Cardiac muscle cell (in vitro differentiated cells and primary cell): ENCODE data around the gene MFAP3L. TPM values are rescaled to one million over a fixed set of nuclear protein-coding genes. Genes with fewer than 3 reads are reported as not detected.

Source experiments
- DNase-seq, 2 donors: peaks; one replicate each; pipeline versions ENCODE4 v3.0.0 to v3.0.0-alpha.2; 2010 to 2017; ENCODE audit warnings: low read depth in 1 of 2, low spot score in 1 of 2
- H3K27ac ChIP-seq: fragments of 200-600 bp; sonication (generic); 2 replicates; pipeline ENCODE4 v1.5.1; 2016
- H3K27me3 ChIP-seq: fragments of 200-600 bp; sonication (generic); 2 replicates; pipeline ENCODE4 v1.6.0; 2016; ENCODE audit warnings: control low read depth
- H3K36me3 ChIP-seq: fragments of 200-600 bp; sonication (generic); 2 replicates; pipeline ENCODE4 v1.5.1; 2016; ENCODE audit warnings: control low read depth
- H3K4me1 ChIP-seq: fragments of 200-600 bp; sonication (generic); 2 replicates; pipeline ENCODE4 v1.8.1; 2017; ENCODE audit warnings: low read depth, mild to moderate bottlenecking, mixed run types
- H3K4me3 ChIP-seq: fragments of 200-600 bp; sonication (generic); 2 replicates; pipeline ENCODE4 v1.5.1; 2016; ENCODE audit warnings: mild to moderate bottlenecking
- H3K9me3 ChIP-seq: fragments of 200-600 bp; sonication (generic); 2 replicates; pipeline ENCODE4 v1.5.1; 2017; ENCODE audit warnings: low read depth, mild to moderate bottlenecking, control low read depth
- CTCF ChIP-seq: IDR thresholded peaks from 2 replicates; pipeline ENCODE4 v1.5.1; 2012; ENCODE audit warnings: low read depth, mild to moderate bottlenecking, low read length
- polyA plus RNA-seq: library from polyadenylated mRNA; unstranded; fragments of >200 nt; fragmentation: Nextera tagmentation; extraction: Ambion mirVana; gene quantifications from 2 replicates; pipeline ENCODE4 v1.2.1, GENCODE V29; 2016
- total RNA-seq: library from RNA; depleted of rRNA; stranded (reverse); fragments of >200 nt; gene quantifications from 2 replicates; pipeline ENCODE4 v1.2.3, GENCODE V29; 2016

MFAP3L gene
- total RNA-seq: 2.8 and 13.2 TPM in 2 replicates
- 2.3 and 5.2 TPM in 2 replicates for polyA plus RNA-seq

GRCh38 chr4:170026253-170027021 lies at the start of gene MFAP3L:
Gene MFAP3L, minus strand, starts transcription at chr4:170026395. Its CDS starts 20,518 bp downstream, at chr4:170005877.
- peak; percentile 94 to 95 for DNase-seq
- no peaks in the 10 kb centered on the region for H3K36me3 ChIP-seq

GRCh38 chr4:170071196-170071595 lies 45.0 kb upstream of the MFAP3L start:
- H3K4me1 ChIP-seq: no peaks in the 10 kb centered on the region
- DNase-seq: no peak
- no peak overlapping the region for H3K27ac ChIP-seq
- no peak overlapping the region for H3K4me3 ChIP-seq
- peaks cover 13% of the 10 kb centered on the region for H3K36me3 ChIP-seq
- H3K27me3 ChIP-seq: no peaks in the 10 kb centered on the region
- TF ChIP-seq CTCF: no peak
- H3K9me3 ChIP-seq: no peaks in the 10 kb centered on the region

More at GRCh38 chr4:170026253-170027021, at the start of gene MFAP3L:
- Histone ChIP-seq H3K9me3 (no peaks in the 10 kb centered on the region), H3K27ac (peak within 1 kb of the TSS; percentile 77), H3K27me3 (peaks cover 28% of the 10 kb centered on the region), H3K4me1 (peaks cover 6% of the 10 kb centered on the region), H3K4me3 (peak within 1 kb of the TSS; percentile 85)
- no peak for TF ChIP-seq CTCF

GRCh38 chr4:170068438-170069128 lies 42.4 kb upstream of the MFAP3L start:
- DNase-seq: no peak
- H3K27ac ChIP-seq: no peak overlapping the region
- peaks cover 15% of the 10 kb centered on the region for H3K36me3 ChIP-seq
- no peaks in the 10 kb centered on the region for H3K9me3 ChIP-seq
- no peaks in the 10 kb centered on the region for H3K4me1 ChIP-seq
- H3K27me3 ChIP-seq: no peaks in the 10 kb centered on the region
- no peak overlapping the region for H3K4me3 ChIP-seq
- TF ChIP-seq CTCF: no peak

- Histone ChIP-seq H3K9me3 (no peaks in the 10 kb centered on the region), H3K36me3 (peaks cover 15% of the 10 kb centered on the region)
- no peak for TF ChIP-seq CTCF
Observed at GRCh38 chr4:170059421-170059820, 33.2 kb upstream of the MFAP3L start.

GRCh38 chr4:170058826-170059225 lies 32.6 kb upstream of the MFAP3L start:
- Histone ChIP-seq H3K4me3 (no peak overlapping the region), H3K9me3 (no peaks in the 10 kb centered on the region), H3K36me3 (peaks cover 15% of the 10 kb centered on the region), H3K27me3 (no peaks in the 10 kb centered on the region), H3K4me1 (no peaks in the 10 kb centered on the region), H3K27ac (no peak overlapping the region)
- no peak for TF ChIP-seq CTCF
- no peak for DNase-seq

More at GRCh38 chr4:170059421-170059820, 33.2 kb upstream of the MFAP3L start:
- H3K27ac ChIP-seq: no peak overlapping the region
- H3K4me1 ChIP-seq: no peaks in the 10 kb centered on the region
- no peak overlapping the region for H3K4me3 ChIP-seq
- DNase-seq: no peak
- no peaks in the 10 kb centered on the region for H3K27me3 ChIP-seq
